ENCODE measurements around the gene ZCCHC14.

Gene ZCCHC14

DNA sequence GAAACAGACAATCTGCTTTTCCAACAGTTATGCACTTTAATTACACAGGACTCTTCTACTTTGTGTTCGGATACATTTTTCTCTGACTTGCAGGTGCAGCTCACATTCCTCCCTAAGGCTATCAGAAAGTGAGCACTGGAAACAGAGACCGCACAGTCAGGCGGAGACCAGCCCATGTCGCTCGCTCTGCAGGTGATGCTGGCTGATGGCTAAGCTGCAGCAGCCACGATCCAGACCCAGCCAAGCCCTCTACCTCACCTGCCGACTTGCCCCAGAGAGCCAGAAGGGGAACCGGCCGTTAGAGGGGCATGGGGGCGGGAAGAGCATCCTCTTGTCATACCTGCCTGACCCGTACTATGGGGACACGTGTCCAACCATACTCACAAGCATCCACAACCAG lies 66.9 kb downstream of the ZCCHC14 start:
- TF ChIP-seq, protein P1, sequence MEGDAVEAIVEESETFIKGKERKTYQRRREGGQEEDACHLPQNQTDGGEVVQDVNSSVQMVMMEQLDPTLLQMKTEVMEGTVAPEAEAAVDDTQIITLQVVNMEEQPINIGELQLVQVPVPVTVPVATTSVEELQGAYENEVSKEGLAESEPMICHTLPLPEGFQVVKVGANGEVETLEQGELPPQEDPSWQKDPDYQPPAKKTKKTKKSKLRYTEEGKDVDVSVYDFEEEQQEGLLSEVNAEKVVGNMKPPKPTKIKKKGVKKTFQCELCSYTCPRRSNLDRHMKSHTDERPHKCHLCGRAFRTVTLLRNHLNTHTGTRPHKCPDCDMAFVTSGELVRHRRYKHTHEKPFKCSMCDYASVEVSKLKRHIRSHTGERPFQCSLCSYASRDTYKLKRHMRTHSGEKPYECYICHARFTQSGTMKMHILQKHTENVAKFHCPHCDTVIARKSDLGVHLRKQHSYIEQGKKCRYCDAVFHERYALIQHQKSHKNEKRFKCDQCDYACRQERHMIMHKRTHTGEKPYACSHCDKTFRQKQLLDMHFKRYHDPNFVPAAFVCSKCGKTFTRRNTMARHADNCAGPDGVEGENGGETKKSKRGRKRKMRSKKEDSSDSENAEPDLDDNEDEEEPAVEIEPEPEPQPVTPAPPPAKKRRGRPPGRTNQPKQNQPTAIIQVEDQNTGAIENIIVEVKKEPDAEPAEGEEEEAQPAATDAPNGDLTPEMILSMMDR (IDR thresholded peaks at IDR 0.05) = no peak
- no peak overlapping the region for H3K4me3 ChIP-seq (ENCODE audit: low read depth in 1 of 2, low read length in 1 of 2)
- H3K36me3 ChIP-seq = peaks cover 18% of the 10 kb centered on the region
- H3K4me1 ChIP-seq (ENCODE audit: control insufficient read depth in 1 of 2, insufficient read depth in 1 of 2, low read depth in 1 of 2, low read length in 1 of 2) = no peaks in the 10 kb centered on the region
- no peaks in the 10 kb centered on the region for H3K27me3 ChIP-seq
- H3K9me3 ChIP-seq = no peaks in the 10 kb centered on the region
- H3K27ac ChIP-seq = no peak overlapping the region

GRCh38 chr16:87424266-87424665 lies 68.6 kb downstream of the ZCCHC14 start:
- Histone ChIP-seq H3K27ac (no peak overlapping the region), H3K27me3 (no peaks in the 10 kb centered on the region), H3K36me3 (peaks cover 31% of the 10 kb centered on the region), H3K9me3 (no peaks in the 10 kb centered on the region), H3K4me3 (ENCODE audit: low read depth in 1 of 2, low read length in 1 of 2) (no peak overlapping the region), H3K4me1 (ENCODE audit: control insufficient read depth in 1 of 2, insufficient read depth in 1 of 2, low read depth in 1 of 2, low read length in 1 of 2) (no peaks in the 10 kb centered on the region)
- TF ChIP-seq, protein P1 (IDR thresholded peaks at IDR 0.05) = no peak

- H3K9me3 ChIP-seq = no peaks in the 10 kb centered on the region
- no peak overlapping the region for H3K4me3 ChIP-seq (ENCODE audit: low read depth in 1 of 2, low read length in 1 of 2)
- H3K36me3 ChIP-seq = peaks cover 38% of the 10 kb centered on the region
- TF ChIP-seq, protein P1 (IDR thresholded peaks at IDR 0.05) = no peak
- H3K27me3 ChIP-seq = no peaks in the 10 kb centered on the region
- H3K27ac ChIP-seq = no peak overlapping the region
- H3K4me1 ChIP-seq (ENCODE audit: control insufficient read depth in 1 of 2, insufficient read depth in 1 of 2, low read depth in 1 of 2, low read length in 1 of 2) = no peaks in the 10 kb centered on the region
Measured at GRCh38 chr16:87423429-87423828, 69.4 kb downstream of the ZCCHC14 start.

DNA sequence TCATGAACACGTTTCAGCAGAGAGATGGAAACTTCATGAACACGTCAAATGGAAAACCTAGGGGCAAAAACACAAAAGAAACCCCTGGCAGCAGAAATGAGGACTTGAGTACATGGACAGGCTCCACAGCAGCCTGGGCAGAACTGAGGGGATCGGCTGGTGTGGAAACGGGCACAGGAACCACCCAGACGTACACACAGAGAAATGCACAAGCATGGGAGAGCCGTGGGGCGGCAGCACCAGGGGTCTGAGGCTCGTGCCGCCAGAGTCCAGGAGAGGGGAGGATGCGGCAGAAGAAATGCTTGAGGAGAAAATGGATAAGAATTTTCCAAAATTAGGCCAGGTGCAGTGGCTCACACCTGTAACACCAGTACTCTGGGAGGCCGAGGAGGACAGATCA lies 70.7 kb downstream of the ZCCHC14 start:
- Histone ChIP-seq H3K27ac (no peak overlapping the region), H3K9me3 (no peaks in the 10 kb centered on the region), H3K4me1 (ENCODE audit: control insufficient read depth in 1 of 2, insufficient read depth in 1 of 2, low read depth in 1 of 2, low read length in 1 of 2) (no peaks in the 10 kb centered on the region), H3K36me3 (peaks cover 51% of the 10 kb centered on the region), H3K4me3 (ENCODE audit: low read depth in 1 of 2, low read length in 1 of 2) (no peak overlapping the region), H3K27me3 (no peaks in the 10 kb centered on the region)
- TF ChIP-seq, protein P1 (IDR thresholded peaks at IDR 0.05) = no peak

GRCh38 chr16:87421003-87421912 lies 71.6 kb downstream of the ZCCHC14 start:
- H3K4me1 ChIP-seq (ENCODE audit: control insufficient read depth in 1 of 2, insufficient read depth in 1 of 2, low read depth in 1 of 2, low read length in 1 of 2) = no peaks in the 10 kb centered on the region
- TF ChIP-seq, protein P1 (IDR thresholded peaks at IDR 0.05) = no peak
- H3K36me3 ChIP-seq = peaks cover 57% of the 10 kb centered on the region
- no peak overlapping the region for H3K4me3 ChIP-seq (ENCODE audit: low read depth in 1 of 2, low read length in 1 of 2)
- H3K27ac ChIP-seq = no peak overlapping the region
- no peaks in the 10 kb centered on the region for H3K27me3 ChIP-seq
- H3K9me3 ChIP-seq = no peaks in the 10 kb centered on the region

Measured in neutrophil (primary cell).